CD4-positive, alpha-beta T cell (primary cell): ENCODE measurements around the gene TNS3. TPM values are rescaled to one million over a fixed set of nuclear protein-coding genes. Genes with fewer than 3 reads are reported as not detected.

Source experiments
- ATAC-seq: fragments of 200-7000 bp; cut with Tn5 transposase; one replicate; pipeline ENCODE4 v1.10.0; 2022; ENCODE audit warnings: mild to moderate bottlenecking; ENCODE audit not compliant: poor library complexity
- CTCF ChIA-PET: fragments of 350-600 bp; sonication (Branson Sonifier 250); formaldehyde crosslinking; loops from one replicate; lab custom pipeline; 2021; ENCODE audit warnings: antibody characterized with exemption, inconsistent platforms; lab: Charles Lee
- POLR2A ChIA-PET: fragments of 350-600 bp; sonication (Branson Sonifier 250); formaldehyde crosslinking; loops from one replicate; lab custom pipeline; 2021; ENCODE audit warnings: antibody characterized with exemption, inconsistent platforms; lab: Charles Lee
- DNase-seq, 14 experiments: peaks; one replicate each; pipeline ENCODE4 v3.0.0-alpha.2; 2013 to 2020; ENCODE audit warnings: mixed read lengths in 2 of 14
- H3K27ac ChIP-seq, 2 donors: one replicate each; pipeline versions ENCODE4 v1.5.1 to v1.7.0; 2013; ENCODE audit warnings: low read length in 2 of 2, low read depth in 1 of 2, mild to moderate bottlenecking in 1 of 2
- H3K27me3 ChIP-seq, 2 experiments: 1 replicate in 1 of 2; 2 replicates in 1 of 2; pipeline versions ENCODE4 v1.6.1 to v1.7.0; 2013; ENCODE audit warnings: low read length in 2 of 2, control low read depth in 1 of 2, mild to moderate bottlenecking in 1 of 2, moderate library complexity in 1 of 2; ENCODE audit not compliant: insufficient read depth in 2 of 2, control insufficient read depth in 1 of 2
- H3K36me3 ChIP-seq: one replicate; pipeline ENCODE4 v1.6.1; 2013; ENCODE audit warnings: low read length, control low read depth; ENCODE audit not compliant: insufficient read depth
- H3K4me1 ChIP-seq: one replicate; pipeline ENCODE4 v1.6.1; 2013; ENCODE audit warnings: low read length, control low read depth; ENCODE audit not compliant: insufficient read depth
- H3K4me3 ChIP-seq: one replicate; pipeline ENCODE4 v1.5.1; 2013; ENCODE audit warnings: mild to moderate bottlenecking, low read length, moderate library complexity
- H3K9me3 ChIP-seq, 2 experiments: 1 replicate in 1 of 2; 2 replicates in 1 of 2; pipeline versions ENCODE4 v1.6.1 to v1.7.0; 2013; ENCODE audit warnings: low read length in 2 of 2, mild to moderate bottlenecking in 2 of 2, control low read depth in 1 of 2, moderate library complexity in 1 of 2; ENCODE audit not compliant: control insufficient read depth in 1 of 2, insufficient read depth in 1 of 2
- H3K27ac Mint-ChIP-seq: one replicate; pipeline ENCODE4 v1.8.0; 2020; ENCODE audit warnings: mixed read lengths
- H3K27me3 Mint-ChIP-seq: one replicate; pipeline ENCODE4 v1.8.0; 2021; ENCODE audit warnings: mixed read lengths
- H3K36me3 Mint-ChIP-seq: one replicate; pipeline ENCODE4 v1.8.0; 2021; ENCODE audit warnings: low read depth, mixed read lengths
- H3K4me1 Mint-ChIP-seq: one replicate; pipeline ENCODE4 v1.8.0; 2021; ENCODE audit warnings: low read depth, mixed read lengths
- H3K4me3 Mint-ChIP-seq: one replicate; pipeline ENCODE4 v1.8.0; 2020; ENCODE audit warnings: mild to moderate bottlenecking, mixed read lengths
- H3K9me3 Mint-ChIP-seq: one replicate; pipeline ENCODE4 v1.8.0; 2020; ENCODE audit warnings: mixed read lengths
- intact Hi-C, 2 experiments: fragments of 100-400 bp; cut with DNase I in 1 of 2; cut with micrococcal nuclease in 1 of 2; formaldehyde crosslinking; loops; one replicate each; pipeline versions ENCODE4 v1.15.1 to v1.9.0; 2023 to 2025; cut with DNase I, micrococcal nuclease
- total RNA-seq, 174 experiments: library from RNA in 2 of 174; stranded (reverse) in 2 of 174; gene quantifications; one replicate each; pipeline ENCODE4 v1.2.3 and lab custom pipeline; 2021 to 2026
- TF ChIP-seq, protein P1 (sequence below): fragments of 200-600 bp; IDR thresholded peaks from one replicate; pipeline ENCODE4 v1.8.0; 2022; ENCODE audit warnings: antibody characterized with exemption, mild to moderate bottlenecking

The TNS3 gene
- total RNA-seq, 2 experiments from 2014 or later, result 0.16 to 0.47 TPM

DNA sequence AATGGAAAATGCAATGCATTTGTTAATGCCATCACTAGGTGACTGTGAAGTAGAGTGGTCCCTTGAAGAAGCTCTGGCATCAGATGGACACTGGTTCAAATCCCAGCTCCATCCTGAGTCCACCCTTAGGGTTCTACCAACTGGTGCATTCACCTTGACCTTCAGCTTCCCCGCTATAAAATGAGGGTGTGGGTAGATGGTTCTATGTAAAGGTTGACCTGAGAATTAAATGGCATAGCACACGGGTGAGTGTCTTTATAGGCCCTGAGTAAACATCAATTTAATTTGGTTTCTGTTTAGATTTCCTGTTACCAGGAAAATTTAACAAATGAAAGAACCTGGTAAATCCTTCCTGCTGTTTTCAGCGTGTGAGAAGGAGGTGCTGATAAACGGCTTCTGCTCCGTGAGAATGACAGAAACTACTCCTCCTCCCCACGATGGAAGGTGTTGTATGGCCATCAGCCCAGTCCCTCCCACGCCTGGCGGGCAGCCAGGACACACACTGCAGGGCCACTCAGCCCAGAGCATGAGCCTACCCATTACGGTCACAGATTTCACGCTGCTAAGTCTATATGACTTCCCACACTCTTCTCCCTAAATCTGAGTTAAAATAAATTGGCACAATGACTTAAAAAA lies 210.1 kb downstream of the TNS3 start:
- no peak overlapping the region for H3K4me3 Mint-ChIP-seq
- Histone ChIP-seq H3K4me1 (no peaks in the 10 kb centered on the region), H3K9me3 (peaks cover 0 to 24% of the 10 kb centered on the region in 2 experiments), H3K4me3 (no peak overlapping the region), H3K27me3 (no peaks in the 10 kb centered on the region), H3K27ac (no peak overlapping the region), H3K36me3 (no peaks in the 10 kb centered on the region)
- ChIA-PET POLR2A (no interaction called here), CTCF (no interaction called here)
- H3K36me3 Mint-ChIP-seq, result no peaks in the 10 kb centered on the region
- no peaks in the 10 kb centered on the region for H3K4me1 Mint-ChIP-seq
- intact Hi-C loops, result no loop called here
- DNase-seq (no peak), ATAC-seq (no peak)
- H3K27ac Mint-ChIP-seq, result no peak overlapping the region
- H3K27me3 Mint-ChIP-seq, result no peaks in the 10 kb centered on the region
- no peaks in the 10 kb centered on the region for H3K9me3 Mint-ChIP-seq
- TF ChIP-seq, protein P1, sequence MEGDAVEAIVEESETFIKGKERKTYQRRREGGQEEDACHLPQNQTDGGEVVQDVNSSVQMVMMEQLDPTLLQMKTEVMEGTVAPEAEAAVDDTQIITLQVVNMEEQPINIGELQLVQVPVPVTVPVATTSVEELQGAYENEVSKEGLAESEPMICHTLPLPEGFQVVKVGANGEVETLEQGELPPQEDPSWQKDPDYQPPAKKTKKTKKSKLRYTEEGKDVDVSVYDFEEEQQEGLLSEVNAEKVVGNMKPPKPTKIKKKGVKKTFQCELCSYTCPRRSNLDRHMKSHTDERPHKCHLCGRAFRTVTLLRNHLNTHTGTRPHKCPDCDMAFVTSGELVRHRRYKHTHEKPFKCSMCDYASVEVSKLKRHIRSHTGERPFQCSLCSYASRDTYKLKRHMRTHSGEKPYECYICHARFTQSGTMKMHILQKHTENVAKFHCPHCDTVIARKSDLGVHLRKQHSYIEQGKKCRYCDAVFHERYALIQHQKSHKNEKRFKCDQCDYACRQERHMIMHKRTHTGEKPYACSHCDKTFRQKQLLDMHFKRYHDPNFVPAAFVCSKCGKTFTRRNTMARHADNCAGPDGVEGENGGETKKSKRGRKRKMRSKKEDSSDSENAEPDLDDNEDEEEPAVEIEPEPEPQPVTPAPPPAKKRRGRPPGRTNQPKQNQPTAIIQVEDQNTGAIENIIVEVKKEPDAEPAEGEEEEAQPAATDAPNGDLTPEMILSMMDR, result no peak

DNA sequence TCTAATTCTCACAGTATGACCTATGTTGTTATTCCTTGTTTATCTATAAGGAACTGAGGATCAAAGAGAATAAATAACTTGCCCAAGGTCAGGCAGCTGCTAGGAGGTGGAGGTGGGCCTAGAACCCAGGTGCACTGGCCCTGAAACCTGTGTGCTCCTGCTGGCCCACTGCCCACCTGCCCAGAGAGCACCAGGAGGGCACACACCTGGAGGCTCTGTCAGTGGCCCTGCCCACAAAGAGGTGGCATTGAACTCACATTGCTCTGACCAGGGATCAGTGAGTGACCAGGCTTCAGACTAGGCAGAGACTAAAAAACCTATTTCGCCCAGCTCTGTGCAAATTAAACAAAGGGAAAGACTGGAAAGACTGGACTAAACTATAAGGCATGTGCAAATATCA lies 210.6 kb downstream of the TNS3 start:
- H3K27ac Mint-ChIP-seq, result no peak overlapping the region
- no peaks in the 10 kb centered on the region for H3K27me3 ChIP-seq
- POLR2A ChIA-PET, result no interaction called here
- no peaks in the 10 kb centered on the region for H3K4me1 ChIP-seq
- H3K4me1 Mint-ChIP-seq, result no peaks in the 10 kb centered on the region
- no peaks in the 10 kb centered on the region for H3K36me3 Mint-ChIP-seq
- H3K4me3 Mint-ChIP-seq, result no peak overlapping the region
- no peaks in the 10 kb centered on the region for H3K36me3 ChIP-seq
- H3K9me3 ChIP-seq, result peaks cover 0 to 27% of the 10 kb centered on the region in 2 experiments
- intact Hi-C loops, result no loop called here
- H3K27ac ChIP-seq, result no peak overlapping the region
- CTCF ChIA-PET, result no interaction called here
- ATAC-seq, result no peak
- no peaks in the 10 kb centered on the region for H3K27me3 Mint-ChIP-seq
- H3K9me3 Mint-ChIP-seq, result no peaks in the 10 kb centered on the region
- TF ChIP-seq, protein P1, result no peak
- H3K4me3 ChIP-seq, result no peak overlapping the region
- no peak for DNase-seq

DNA sequence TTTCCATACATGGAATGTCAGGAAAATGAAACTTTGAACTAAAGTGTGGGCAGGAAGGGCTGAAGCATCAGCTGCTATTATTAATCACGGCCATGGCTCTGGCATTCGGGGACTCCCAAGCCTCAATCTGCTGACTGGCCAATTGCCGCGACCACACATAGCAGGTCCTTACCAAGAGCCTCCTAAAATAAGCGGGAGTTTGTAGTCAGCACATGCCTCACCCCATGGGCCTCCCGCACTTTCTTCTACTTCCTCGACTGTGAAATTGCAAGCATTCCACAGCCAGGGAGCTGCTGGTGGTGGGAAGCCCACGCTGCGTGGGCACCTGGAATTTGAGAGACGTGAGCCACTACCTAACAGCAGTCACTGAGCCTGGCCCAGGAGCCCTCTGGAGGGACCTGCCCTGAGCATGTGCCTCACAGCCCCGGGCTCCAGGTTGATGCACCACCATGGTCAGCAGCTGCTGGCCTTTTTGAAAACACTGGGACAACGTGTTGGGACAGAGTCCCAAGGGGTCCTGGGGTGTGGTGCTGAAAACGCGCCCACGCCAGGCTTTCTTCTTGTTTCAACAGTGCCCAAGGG lies 211.4 kb downstream of the TNS3 start:
- Histone ChIP-seq H3K36me3 (no peaks in the 10 kb centered on the region), H3K27me3 (no peaks in the 10 kb centered on the region), H3K4me3 (no peak overlapping the region), H3K27ac (no peak overlapping the region), H3K4me1 (no peaks in the 10 kb centered on the region), H3K9me3 (peaks cover 0 to 27% of the 10 kb centered on the region in 2 experiments)
- no peaks in the 10 kb centered on the region for H3K27me3 Mint-ChIP-seq
- intact Hi-C loops, result no loop called here
- TF ChIP-seq, protein P1, result no peak
- no peak for ATAC-seq
- H3K9me3 Mint-ChIP-seq, result no peaks in the 10 kb centered on the region
- H3K27ac Mint-ChIP-seq, result no peak overlapping the region
- DNase-seq, result no peak
- no peaks in the 10 kb centered on the region for H3K36me3 Mint-ChIP-seq
- CTCF ChIA-PET, result no interaction called here
- H3K4me1 Mint-ChIP-seq, result no peaks in the 10 kb centered on the region
- no peak overlapping the region for H3K4me3 Mint-ChIP-seq
- POLR2A ChIA-PET, result no interaction called here
